Lower leg skin (tissue), 3 donors: Measurements from ENCODE around the gene RAP1GAP2.

Experiments
- CTCF ChIP-seq, 3 donors: fragments of 450-650 bp; IDR thresholded peaks; one replicate each; pipeline ENCODE4 v1.5.1; 2016; ENCODE audit warnings: antibody characterized with exemption in 3 of 3, mild to moderate bottlenecking in 3 of 3, moderate library complexity in 2 of 3
- POLR2A ChIP-seq, 2 donors: fragments of 450-650 bp; IDR thresholded peaks; one replicate each; pipeline ENCODE4 v1.6.1; 2016 to 2017; ENCODE audit warnings: antibody characterized with exemption in 2 of 2, mild to moderate bottlenecking in 1 of 2, moderate library complexity in 1 of 2

GRCh38 chr17:2983255-2983654 lies 187.0 kb downstream of the RAP1GAP2 start:
- TF ChIP-seq CTCF (IDR thresholded peaks at IDR 0.05) (no peak), POLR2A (IDR thresholded peaks at IDR 0.05) (no peak)
